Measurements from ENCODE around the gene RPS19.

RPS19 gene

DNA sequence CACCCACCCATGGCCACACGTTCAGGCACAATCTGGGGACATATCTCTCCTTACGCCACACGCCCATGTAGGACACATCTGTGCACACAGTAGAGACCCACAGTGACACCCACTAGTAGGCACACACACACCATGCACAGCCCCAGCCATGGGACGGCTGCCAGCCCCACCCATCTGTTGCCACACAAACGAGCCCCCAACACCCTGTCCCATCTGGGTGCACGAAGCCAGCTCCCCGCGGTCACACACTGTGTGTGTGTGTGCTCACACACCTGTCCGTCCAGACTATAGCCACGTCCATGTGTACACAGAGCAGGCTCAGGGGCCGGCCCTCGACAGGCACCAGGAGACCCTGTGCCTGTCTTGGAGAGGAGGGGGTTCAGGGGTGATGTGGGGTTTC is 57.6 kb downstream of the RPS19 start:
- 74% methylated on average over 11 of the region's 12 CpGs for WGBS
- Histone ChIP-seq H2BK5ac (ENCODE audit: low read depth, low read length, poor library complexity, severe bottlenecking) (no peak overlapping the region), H4K8ac (ENCODE audit: low read length) (no peak overlapping the region), H3K4ac (ENCODE audit: low read depth in 1 of 2, low read length in 2 of 2) (no peak overlapping the region), H3K23ac (ENCODE audit: low read length in 2 of 2) (no peak overlapping the region), H2AK5ac (ENCODE audit: low read length, severe bottlenecking) (no peak overlapping the region), H3K9me3 (ENCODE audit: control insufficient read depth, low read length) (no peaks in the 10 kb centered on the region), H3K14ac (ENCODE audit: low read length in 2 of 2) (no peak overlapping the region), H2BK12ac (ENCODE audit: low read length in 2 of 2) (no peak overlapping the region), H2BK15ac (ENCODE audit: low read depth, poor library complexity, severe bottlenecking) (peak overlapping the region; percentile 75), H2AFZ (ENCODE audit: low read depth, low read length) (no peak overlapping the region), H4K91ac (ENCODE audit: low read length) (no peak overlapping the region), H2BK120ac (ENCODE audit: low read depth, low read length) (no peak overlapping the region), H3K27ac (ENCODE audit: low read length, poor library complexity, severe bottlenecking) (no peak overlapping the region), H3K4me2 (ENCODE audit: low read length, poor library complexity, severe bottlenecking) (no peak overlapping the region), H3K79me1 (replicated peaks; ENCODE audit: low read length, poor library complexity, severe bottlenecking) (no peaks in the 10 kb centered on the region), H3K18ac (ENCODE audit: low read depth in 1 of 2, low read length in 2 of 2) (no peak overlapping the region), H3K4me3 (ENCODE audit: insufficient read depth in 1 of 2, low read depth in 1 of 2, low read length in 2 of 2) (no peak overlapping the region), H3K27me3 (ENCODE audit: control insufficient read depth in 1 of 2, insufficient read depth in 1 of 2, low read length in 2 of 2) (peaks cover 78 to 86% of the 10 kb centered on the region in 2 experiments), H3K4me1 (ENCODE audit: control insufficient read depth, insufficient read depth, low read depth, low read length) (peaks cover 12% of the 10 kb centered on the region), H3K36me3 (ENCODE audit: control insufficient read depth in 1 of 2, insufficient read depth in 2 of 2, low read depth in 1 of 2, low read length in 2 of 2) (no peaks in the 10 kb centered on the region), H3K9ac (ENCODE audit: low read length) (no peak overlapping the region)
- DNase-seq: no peak

DNA sequence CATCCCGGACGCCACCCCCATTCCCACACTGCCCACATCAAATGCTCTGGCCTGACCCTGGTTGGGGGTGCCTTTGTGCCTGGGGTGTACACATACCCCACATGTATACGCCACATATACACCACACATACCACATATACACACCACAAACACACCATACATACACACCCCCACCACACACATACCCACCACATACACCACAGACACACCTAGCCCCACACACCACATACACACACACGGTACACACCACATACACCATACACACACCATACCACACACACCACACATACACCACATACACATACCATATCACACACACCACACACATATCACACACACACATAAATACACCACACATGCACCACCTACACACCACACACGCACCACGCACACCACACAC is 58.0 kb downstream of the RPS19 start:
- Histone ChIP-seq H3K4me2 (ENCODE audit: low read length, poor library complexity, severe bottlenecking) (no peak overlapping the region), H4K8ac (ENCODE audit: low read length) (no peak overlapping the region), H4K91ac (ENCODE audit: low read length) (peak overlapping the region; percentile 43), H3K23ac (ENCODE audit: low read length in 2 of 2) (no peak overlapping the region), H2BK5ac (ENCODE audit: low read depth, low read length, poor library complexity, severe bottlenecking) (no peak overlapping the region), H2BK12ac (ENCODE audit: low read length in 2 of 2) (no peak overlapping the region), H2AK5ac (ENCODE audit: low read length, severe bottlenecking) (no peak overlapping the region), H2BK120ac (ENCODE audit: low read depth, low read length) (no peak overlapping the region), H3K9me3 (ENCODE audit: control insufficient read depth, low read length) (no peaks in the 10 kb centered on the region), H3K79me1 (replicated peaks; ENCODE audit: low read length, poor library complexity, severe bottlenecking) (no peaks in the 10 kb centered on the region), H3K4me3 (ENCODE audit: insufficient read depth in 1 of 2, low read depth in 1 of 2, low read length in 2 of 2) (no peak overlapping the region), H2BK15ac (ENCODE audit: low read depth, poor library complexity, severe bottlenecking) (no peak overlapping the region), H3K4me1 (ENCODE audit: control insufficient read depth, insufficient read depth, low read depth, low read length) (peaks cover 8% of the 10 kb centered on the region), H3K9ac (ENCODE audit: low read length) (no peak overlapping the region), H3K4ac (ENCODE audit: low read depth in 1 of 2, low read length in 2 of 2) (no peak overlapping the region), H2AFZ (ENCODE audit: low read depth, low read length) (no peak overlapping the region), H3K18ac (ENCODE audit: low read depth in 1 of 2, low read length in 2 of 2) (no peak overlapping the region), H3K27me3 (ENCODE audit: control insufficient read depth in 1 of 2, insufficient read depth in 1 of 2, low read length in 2 of 2) (peaks cover 78 to 88% of the 10 kb centered on the region in 2 experiments), H3K36me3 (ENCODE audit: control insufficient read depth in 1 of 2, insufficient read depth in 2 of 2, low read depth in 1 of 2, low read length in 2 of 2) (no peaks in the 10 kb centered on the region), H3K14ac (ENCODE audit: low read length in 2 of 2) (peak overlapping the region in 1 of 2 experiments; percentile 45), H3K27ac (ENCODE audit: low read length, poor library complexity, severe bottlenecking) (no peak overlapping the region)
- no peak for DNase-seq
- 81% methylated on average over 6 of the region's 6 CpGs for WGBS

DNA sequence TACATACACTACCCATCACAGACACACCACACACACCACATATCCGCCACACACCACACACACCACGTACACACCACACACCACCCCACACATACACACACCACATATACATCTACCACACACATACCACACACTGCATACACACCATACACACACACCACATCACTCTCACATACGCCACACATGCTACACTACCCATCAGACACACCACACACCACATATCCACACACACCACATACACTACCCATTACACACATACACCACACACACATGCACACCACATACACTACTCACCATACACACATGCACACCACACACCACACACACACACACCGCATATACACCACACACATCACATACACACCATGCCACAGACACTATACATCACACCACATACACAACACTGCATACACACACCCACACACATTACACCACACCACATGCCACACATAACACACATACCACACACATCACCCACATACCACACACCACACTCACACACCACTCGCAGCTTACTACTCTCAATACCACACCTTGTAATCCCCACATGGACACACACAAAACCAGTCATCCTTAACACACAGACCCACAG is 58.7 kb downstream of the RPS19 start:
- Histone ChIP-seq H3K79me1 (replicated peaks; ENCODE audit: low read length, poor library complexity, severe bottlenecking) (no peaks in the 10 kb centered on the region), H2BK12ac (ENCODE audit: low read length in 2 of 2) (no peak overlapping the region), H3K27ac (ENCODE audit: low read length, poor library complexity, severe bottlenecking) (no peak overlapping the region), H3K4ac (ENCODE audit: low read depth in 1 of 2, low read length in 2 of 2) (no peak overlapping the region), H3K27me3 (ENCODE audit: control insufficient read depth in 1 of 2, insufficient read depth in 1 of 2, low read length in 2 of 2) (peaks cover 75 to 87% of the 10 kb centered on the region in 2 experiments), H2BK15ac (ENCODE audit: low read depth, poor library complexity, severe bottlenecking) (no peak overlapping the region), H3K4me2 (ENCODE audit: low read length, poor library complexity, severe bottlenecking) (no peak overlapping the region), H3K18ac (ENCODE audit: low read depth in 1 of 2, low read length in 2 of 2) (peak overlapping the region in 1 of 2 experiments; percentile 49), H4K8ac (ENCODE audit: low read length) (no peak overlapping the region), H3K14ac (ENCODE audit: low read length in 2 of 2) (peak overlapping the region in 1 of 2 experiments; percentile 84), H3K4me1 (ENCODE audit: control insufficient read depth, insufficient read depth, low read depth, low read length) (peaks cover 3% of the 10 kb centered on the region), H2AFZ (ENCODE audit: low read depth, low read length) (no peak overlapping the region), H3K4me3 (ENCODE audit: insufficient read depth in 1 of 2, low read depth in 1 of 2, low read length in 2 of 2) (no peak overlapping the region), H2AK5ac (ENCODE audit: low read length, severe bottlenecking) (no peak overlapping the region), H3K23ac (ENCODE audit: low read length in 2 of 2) (no peak overlapping the region), H2BK5ac (ENCODE audit: low read depth, low read length, poor library complexity, severe bottlenecking) (no peak overlapping the region), H3K36me3 (ENCODE audit: control insufficient read depth in 1 of 2, insufficient read depth in 2 of 2, low read depth in 1 of 2, low read length in 2 of 2) (no peaks in the 10 kb centered on the region), H3K9me3 (ENCODE audit: control insufficient read depth, low read length) (no peaks in the 10 kb centered on the region), H4K91ac (ENCODE audit: low read length) (no peak overlapping the region), H2BK120ac (ENCODE audit: low read depth, low read length) (no peak overlapping the region), H3K9ac (ENCODE audit: low read length) (no peak overlapping the region)
- WGBS: 88% methylated on average over 5 of the region's 5 CpGs
- no peak for DNase-seq

DNA sequence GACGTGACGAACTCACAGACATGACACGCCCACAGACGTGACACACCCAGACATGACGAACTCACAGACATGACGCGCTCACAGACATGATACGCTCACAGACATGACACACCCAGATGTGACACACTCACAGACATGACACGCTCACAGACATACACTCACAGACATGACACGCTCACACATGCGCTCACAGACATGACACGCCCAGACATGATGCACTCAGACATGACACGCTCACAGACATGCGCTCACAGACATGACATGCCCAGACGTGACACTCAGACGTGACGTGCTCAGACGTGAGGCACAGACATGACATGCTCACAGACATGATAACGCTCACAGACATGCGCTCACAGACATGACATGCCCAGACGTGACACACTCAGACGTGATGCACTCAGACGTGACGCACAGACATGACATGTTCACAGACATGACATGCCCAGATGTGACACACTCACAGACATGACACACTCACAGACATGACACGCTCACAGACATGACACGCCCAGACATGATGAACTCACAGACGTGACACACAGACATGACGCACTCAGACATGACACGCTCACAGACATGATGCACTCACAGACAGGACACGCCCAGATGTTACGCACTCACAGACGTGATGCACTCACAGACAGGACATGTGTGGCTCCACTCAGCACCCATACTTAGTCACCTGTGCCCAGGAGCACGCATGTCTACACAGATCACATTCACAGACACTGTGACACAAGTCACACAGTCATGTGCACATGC is 60.1 kb downstream of the RPS19 start:
- no peak overlapping the region for H2AFZ ChIP-seq (ENCODE audit: low read depth, low read length)
- no peak overlapping the region for H2BK5ac ChIP-seq (ENCODE audit: low read depth, low read length, poor library complexity, severe bottlenecking)
- H3K9me3 ChIP-seq (ENCODE audit: control insufficient read depth, low read length): no peaks in the 10 kb centered on the region
- H2AK5ac ChIP-seq (ENCODE audit: low read length, severe bottlenecking): no peak overlapping the region
- no peak overlapping the region for H3K14ac ChIP-seq (ENCODE audit: low read length in 2 of 2)
- H2BK120ac ChIP-seq (ENCODE audit: low read depth, low read length): no peak overlapping the region
- H3K27ac ChIP-seq (ENCODE audit: low read length, poor library complexity, severe bottlenecking): no peak overlapping the region
- no peak overlapping the region for H4K91ac ChIP-seq (ENCODE audit: low read length)
- 96% methylated on average over 33 of the region's 33 CpGs for WGBS
- H2BK12ac ChIP-seq (ENCODE audit: low read length in 2 of 2): no peak overlapping the region
- H3K79me1 ChIP-seq (replicated peaks; ENCODE audit: low read length, poor library complexity, severe bottlenecking): no peaks in the 10 kb centered on the region
- H3K4me2 ChIP-seq (ENCODE audit: low read length, poor library complexity, severe bottlenecking): no peak overlapping the region
- DNase-seq: no peak
- no peaks in the 10 kb centered on the region for H3K36me3 ChIP-seq (ENCODE audit: control insufficient read depth in 1 of 2, insufficient read depth in 2 of 2, low read depth in 1 of 2, low read length in 2 of 2)
- H3K4me3 ChIP-seq (ENCODE audit: insufficient read depth in 1 of 2, low read depth in 1 of 2, low read length in 2 of 2): no peak overlapping the region
- no peak overlapping the region for H3K18ac ChIP-seq (ENCODE audit: low read depth in 1 of 2, low read length in 2 of 2)
- peaks cover 2% of the 10 kb centered on the region for H3K4me1 ChIP-seq (ENCODE audit: control insufficient read depth, insufficient read depth, low read depth, low read length)
- H3K4ac ChIP-seq (ENCODE audit: low read depth in 1 of 2, low read length in 2 of 2): no peak overlapping the region
- H4K8ac ChIP-seq (ENCODE audit: low read length): no peak overlapping the region
- H3K27me3 ChIP-seq (ENCODE audit: control insufficient read depth in 1 of 2, insufficient read depth in 1 of 2, low read length in 2 of 2): peaks cover 78 to 88% of the 10 kb centered on the region in 2 experiments
- H2BK15ac ChIP-seq (ENCODE audit: low read depth, poor library complexity, severe bottlenecking): no peak overlapping the region
- H3K23ac ChIP-seq (ENCODE audit: low read length in 2 of 2): no peak overlapping the region
- H3K9ac ChIP-seq (ENCODE audit: low read length): no peak overlapping the region

Measured in mesenchymal stem cell (in vitro differentiated cells and primary cell).